Panc1 (cell line): ENCODE measurements around the gene NKD1.

Experiments used
- CTCF ChIP-seq: fragments of 450-650 bp; IDR thresholded peaks from 2 replicates; pipeline ENCODE4 v1.5.1; 2017; ENCODE audit warnings: mild to moderate bottlenecking
- REST ChIP-seq, 2 experiments: IDR thresholded peaks; 2 replicates each; pipeline ENCODE4 v1.6.1; 2011 to 2012; ENCODE audit warnings: low read depth in 2 of 2, control low read depth in 1 of 2, low read length in 1 of 2, mild to moderate bottlenecking in 1 of 2, moderate library complexity in 1 of 2; ENCODE audit not compliant: insufficient read depth in 1 of 2

GRCh38 chr16:50498431-50499155 lies 49.6 kb upstream of the NKD1 start:
- TF ChIP-seq CTCF: no peak
- no peak for TF ChIP-seq REST (IDR thresholded peaks at IDR 0.05; ENCODE audit: insufficient read depth in 1 of 2, low read depth in 2 of 2, low read length in 1 of 2)
